ENCODE measurements around the gene ARGLU1. TPM values are rescaled to one million over a fixed set of nuclear protein-coding genes. Genes with fewer than 3 reads are reported as not detected.

The ARGLU1 gene
- total RNA-seq, 1 experiment from 2014 or later: 137 TPM

DNA sequence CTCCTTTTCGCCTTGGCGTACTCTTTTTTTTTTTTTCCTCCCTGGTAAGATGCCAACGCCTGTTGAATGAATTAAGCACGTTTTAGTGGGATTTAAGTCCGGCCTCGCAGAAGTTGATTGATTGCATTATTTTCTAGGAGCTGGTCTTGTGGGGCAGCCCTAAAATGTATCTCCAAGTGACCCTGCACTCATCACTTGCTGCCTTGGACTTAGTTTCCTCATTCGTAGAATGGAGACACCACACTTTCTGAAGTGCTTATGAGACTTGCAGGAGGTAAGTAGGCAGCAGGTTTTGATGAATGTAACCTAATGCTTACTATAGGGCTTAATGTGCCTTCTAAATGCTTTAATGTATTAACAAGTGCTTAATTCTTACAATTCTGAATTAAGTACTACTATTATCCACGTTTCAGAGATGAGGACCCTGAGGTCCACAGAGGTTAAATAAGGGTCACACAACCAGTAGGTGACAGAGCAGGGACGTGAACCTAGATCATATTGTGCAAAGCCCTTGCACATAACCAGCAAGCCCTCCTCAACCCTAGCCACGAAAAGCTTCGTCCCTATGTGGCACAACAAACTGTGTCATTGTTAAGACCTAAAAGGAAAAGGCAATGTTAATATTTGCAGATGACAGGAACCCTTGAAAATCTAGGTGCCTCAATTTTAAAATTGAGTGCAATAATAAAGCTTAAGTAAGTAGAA is 514 bp upstream of the ARGLU1 start:
- peaks cover 39% of the 10 kb centered on the region for H3K4me1 ChIP-seq
- H3K36me3 ChIP-seq (ENCODE audit: control insufficient read depth, insufficient read depth, low read length): no peaks in the 10 kb centered on the region
- no peaks in the 10 kb centered on the region for H3K9me3 ChIP-seq
- DNase-seq: no peak
- intact Hi-C loops (cut with micrococcal nuclease; ENCODE audit: unreplicated experiment): loop anchor here (1.0 to 5.0 kb wide), 4 partner anchors 109 to 554 kb away; no protein-coding TSS in a partner anchor
- H3K27me3 Mint-ChIP-seq (ENCODE audit: insufficient read depth, unreplicated experiment): no peaks in the 10 kb centered on the region
- H3K27ac Mint-ChIP-seq (ENCODE audit: unreplicated experiment): peak overlapping the region; percentile 95
- peaks cover 22% of the 10 kb centered on the region for H3K36me3 Mint-ChIP-seq (ENCODE audit: insufficient read depth, unreplicated experiment)
- ChIA-PET POLR2A (no interaction called here), CTCF (interaction anchor here (1.0 kb wide), 1 partner anchor 52 kb away, joined by 3 read pairs; no protein-coding TSS in a partner anchor)
- BruUV-seq (replicated peaks): TSS peak; percentile 62
- H3K4me3 Mint-ChIP-seq (ENCODE audit: unreplicated experiment): peak overlapping the region; percentile 87
- peaks cover 16% of the 10 kb centered on the region for H3K4me1 Mint-ChIP-seq (ENCODE audit: low read depth, unreplicated experiment)
- H3K9me3 Mint-ChIP-seq (ENCODE audit: unreplicated experiment): no peaks in the 10 kb centered on the region
- no peaks in the 10 kb centered on the region for H3K27me3 ChIP-seq (replicated peaks; ENCODE audit: control insufficient read depth, insufficient read depth, low read length)
- TF ChIP-seq, protein P1, sequence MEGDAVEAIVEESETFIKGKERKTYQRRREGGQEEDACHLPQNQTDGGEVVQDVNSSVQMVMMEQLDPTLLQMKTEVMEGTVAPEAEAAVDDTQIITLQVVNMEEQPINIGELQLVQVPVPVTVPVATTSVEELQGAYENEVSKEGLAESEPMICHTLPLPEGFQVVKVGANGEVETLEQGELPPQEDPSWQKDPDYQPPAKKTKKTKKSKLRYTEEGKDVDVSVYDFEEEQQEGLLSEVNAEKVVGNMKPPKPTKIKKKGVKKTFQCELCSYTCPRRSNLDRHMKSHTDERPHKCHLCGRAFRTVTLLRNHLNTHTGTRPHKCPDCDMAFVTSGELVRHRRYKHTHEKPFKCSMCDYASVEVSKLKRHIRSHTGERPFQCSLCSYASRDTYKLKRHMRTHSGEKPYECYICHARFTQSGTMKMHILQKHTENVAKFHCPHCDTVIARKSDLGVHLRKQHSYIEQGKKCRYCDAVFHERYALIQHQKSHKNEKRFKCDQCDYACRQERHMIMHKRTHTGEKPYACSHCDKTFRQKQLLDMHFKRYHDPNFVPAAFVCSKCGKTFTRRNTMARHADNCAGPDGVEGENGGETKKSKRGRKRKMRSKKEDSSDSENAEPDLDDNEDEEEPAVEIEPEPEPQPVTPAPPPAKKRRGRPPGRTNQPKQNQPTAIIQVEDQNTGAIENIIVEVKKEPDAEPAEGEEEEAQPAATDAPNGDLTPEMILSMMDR (IDR thresholded peaks at IDR 0.05; ENCODE audit: insufficient read depth in 1 of 2, low read depth in 1 of 2, low read length in 1 of 2, severe bottlenecking in 1 of 2, unreplicated experiment in 1 of 2): no peak
- H3K4me3 ChIP-seq (ENCODE audit: low read depth, low read length): peak overlapping the region; percentile 93

DNA sequence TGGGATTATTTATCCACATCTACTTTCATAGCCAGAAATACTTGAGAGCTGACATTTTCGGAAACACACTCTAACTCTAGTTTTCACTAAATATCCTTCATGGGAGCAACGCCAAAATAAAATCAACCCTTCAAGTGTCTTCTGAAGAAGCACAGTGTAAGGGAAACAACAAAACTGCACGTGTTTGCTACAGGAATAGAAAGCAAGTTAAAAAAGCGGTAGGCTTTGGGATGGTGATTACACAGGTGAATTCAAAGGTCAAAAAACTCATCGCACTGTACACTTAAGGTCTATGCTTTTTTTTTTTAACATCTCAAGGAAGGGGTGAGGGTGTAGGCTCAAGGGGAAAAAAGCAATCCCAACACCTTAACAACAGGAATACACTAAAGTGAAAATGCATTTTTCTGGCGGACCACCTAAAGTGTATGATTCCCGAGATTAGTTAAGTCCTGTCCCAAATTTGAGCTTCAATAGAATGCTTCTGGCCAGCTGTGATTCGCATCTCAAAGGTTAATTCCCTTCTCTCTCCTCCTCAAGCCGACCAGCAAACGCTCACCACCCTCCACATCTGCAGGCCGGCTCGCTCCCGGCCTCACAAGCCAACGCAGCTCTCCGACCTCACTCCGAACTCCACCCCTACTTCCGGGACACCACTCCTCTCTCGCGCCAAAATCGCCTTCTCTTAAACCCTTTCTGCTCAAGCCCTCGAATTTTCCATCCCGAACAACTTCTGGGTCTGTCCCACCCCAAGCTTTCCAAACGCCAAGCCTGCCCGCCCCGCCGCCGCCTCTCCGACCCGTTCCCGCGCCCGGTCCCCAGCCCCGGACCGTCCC is 1.1 kb downstream of the ARGLU1 start:
- DNase-seq: peak; percentile 52 to 53
- peaks cover 16% of the 10 kb centered on the region for H3K4me1 Mint-ChIP-seq (ENCODE audit: low read depth, unreplicated experiment)
- no peaks in the 10 kb centered on the region for H3K9me3 Mint-ChIP-seq (ENCODE audit: unreplicated experiment)
- H3K36me3 ChIP-seq (ENCODE audit: control insufficient read depth, insufficient read depth, low read length): no peaks in the 10 kb centered on the region
- H3K36me3 Mint-ChIP-seq (ENCODE audit: insufficient read depth, unreplicated experiment): peaks cover 27% of the 10 kb centered on the region
- H3K27me3 ChIP-seq (replicated peaks; ENCODE audit: control insufficient read depth, insufficient read depth, low read length): no peaks in the 10 kb centered on the region
- no TSS peak for BruUV-seq (replicated peaks)
- peaks cover 43% of the 10 kb centered on the region for H3K4me1 ChIP-seq
- intact Hi-C loops (cut with micrococcal nuclease; ENCODE audit: unreplicated experiment): loop anchor here (5.0 kb wide), 3 partner anchors 110 to 555 kb away; no protein-coding TSS in a partner anchor
- TF ChIP-seq, protein P1 (IDR thresholded peaks at IDR 0.05; ENCODE audit: insufficient read depth in 1 of 2, low read depth in 1 of 2, low read length in 1 of 2, severe bottlenecking in 1 of 2, unreplicated experiment in 1 of 2): no peak
- no peaks in the 10 kb centered on the region for H3K9me3 ChIP-seq
- H3K4me3 Mint-ChIP-seq (ENCODE audit: unreplicated experiment): peak overlapping the region; percentile 87
- ChIA-PET CTCF (interaction anchor here (0.9 kb wide), 1 partner anchor 53 kb away, joined by 4 read pairs; no protein-coding TSS in a partner anchor), POLR2A (interaction anchor here (0.6 kb wide), 1 partner anchor 551 kb away, joined by 4 read pairs; no protein-coding TSS in a partner anchor)
- peak overlapping the region; percentile 93 for H3K4me3 ChIP-seq (ENCODE audit: low read depth, low read length)
- no peaks in the 10 kb centered on the region for H3K27me3 Mint-ChIP-seq (ENCODE audit: insufficient read depth, unreplicated experiment)
- peak overlapping the region; percentile 95 for H3K27ac Mint-ChIP-seq (ENCODE audit: unreplicated experiment)

DNA sequence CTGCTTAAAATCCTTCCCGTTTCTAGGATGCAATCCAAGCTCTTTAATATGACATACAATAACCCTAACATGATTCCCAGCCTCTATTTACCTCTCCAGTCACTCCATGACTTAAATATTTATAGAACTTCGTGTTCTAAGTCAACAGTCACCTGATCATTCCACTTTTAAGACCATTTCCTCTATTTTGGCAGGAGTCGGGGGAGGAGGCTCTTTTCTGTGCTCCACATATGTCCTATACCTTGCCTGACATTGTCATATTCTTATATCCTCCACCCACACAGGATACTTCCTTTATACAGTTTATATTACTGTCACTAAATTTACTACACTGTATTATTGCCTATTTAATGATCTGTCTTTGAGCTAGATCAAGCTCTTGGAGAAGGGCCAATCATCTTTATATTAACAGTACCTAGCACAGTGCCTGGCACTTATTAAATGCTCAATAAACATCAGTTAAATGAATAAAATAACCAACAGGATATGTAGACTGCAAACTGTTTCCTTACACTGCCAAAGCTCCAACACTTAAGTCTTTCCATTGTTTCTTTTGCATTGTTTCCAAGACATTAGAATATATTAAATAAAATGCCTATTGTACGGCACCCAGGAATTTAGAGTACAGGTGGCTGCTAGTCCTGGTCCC is 2.7 kb downstream of the ARGLU1 start:
- Mint-ChIP-seq H3K4me1 (ENCODE audit: low read depth, unreplicated experiment) (peaks cover 23% of the 10 kb centered on the region), H3K27me3 (ENCODE audit: insufficient read depth, unreplicated experiment) (no peaks in the 10 kb centered on the region), H3K4me3 (ENCODE audit: unreplicated experiment) (peak overlapping the region; percentile 87), H3K27ac (ENCODE audit: unreplicated experiment) (peak overlapping the region; percentile 1), H3K9me3 (ENCODE audit: unreplicated experiment) (no peaks in the 10 kb centered on the region), H3K36me3 (ENCODE audit: insufficient read depth, unreplicated experiment) (peaks cover 27% of the 10 kb centered on the region)
- CTCF ChIA-PET: interaction anchor here (0.6 kb wide), 1 partner anchor 562 kb away, joined by 3 read pairs; no protein-coding TSS in a partner anchor
- H3K27me3 ChIP-seq (replicated peaks; ENCODE audit: control insufficient read depth, insufficient read depth, low read length): no peaks in the 10 kb centered on the region
- POLR2A ChIA-PET: no interaction called here
- peak overlapping the region; percentile 93 for H3K4me3 ChIP-seq (ENCODE audit: low read depth, low read length)
- H3K4me1 ChIP-seq: peaks cover 52% of the 10 kb centered on the region
- TF ChIP-seq, protein P1 (IDR thresholded peaks at IDR 0.05; ENCODE audit: insufficient read depth in 1 of 2, low read depth in 1 of 2, low read length in 1 of 2, severe bottlenecking in 1 of 2, unreplicated experiment in 1 of 2): no peak
- intact Hi-C loops (cut with micrococcal nuclease; ENCODE audit: unreplicated experiment): loop anchor here (5.0 kb wide), 3 partner anchors 112 to 557 kb away; no protein-coding TSS in a partner anchor
- no peak for DNase-seq
- no TSS peak for BruUV-seq (replicated peaks)
- H3K9me3 ChIP-seq: no peaks in the 10 kb centered on the region
- H3K36me3 ChIP-seq (ENCODE audit: control insufficient read depth, insufficient read depth, low read length): no peaks in the 10 kb centered on the region

Measured in Caco-2 (cell line).